Measurements from ENCODE around the gene SLC39A7. TPM values are rescaled to one million over a fixed set of nuclear protein-coding genes. Genes with fewer than 3 reads are reported as not detected.

The SLC39A7 gene
- total RNA-seq, 6 donors from 2014 or later = 37.7 to 104 (median 86.7) TPM

DNA sequence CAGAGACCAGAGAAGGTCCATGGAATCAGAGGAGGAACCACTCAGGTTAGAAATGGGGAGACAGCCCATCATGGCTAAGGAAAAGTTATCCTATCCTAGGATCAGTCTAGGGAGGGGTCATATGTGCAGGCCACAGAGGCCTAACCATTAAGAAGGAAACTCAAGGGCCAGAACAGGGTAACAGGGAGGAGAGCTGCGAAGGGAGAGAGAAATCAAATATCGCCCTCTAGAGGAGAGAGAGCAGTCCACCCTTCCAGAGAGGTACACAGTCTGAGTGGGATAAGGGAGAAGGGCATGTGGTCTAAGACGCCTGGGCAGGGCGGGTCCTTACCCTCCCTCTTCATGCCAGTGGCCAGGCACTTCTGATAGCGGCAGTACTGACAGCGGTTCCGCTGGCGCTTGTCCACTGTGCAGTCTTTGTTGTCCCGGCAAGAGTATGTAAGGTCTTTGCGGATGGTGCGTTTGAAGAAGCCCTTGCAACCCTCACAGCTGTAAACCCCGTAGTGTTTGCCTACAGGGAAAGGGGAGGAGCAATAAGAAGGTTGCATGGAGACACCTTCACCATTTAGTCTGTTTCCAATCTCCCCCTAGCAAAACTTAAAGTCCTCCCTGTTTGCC is 3.1 kb upstream of the SLC39A7 start:
- Histone ChIP-seq H3K4me1 (peaks cover 45 to 53% (median 46%) of the 10 kb centered on the region in 4 donors), H3K9me3 (no peaks in the 10 kb centered on the region), H3K4me3 (no peak overlapping the region), H3K27me3 (peaks cover 0 to 2% (median 1%) of the 10 kb centered on the region in 4 donors), H3K36me3 (peaks cover 16 to 48% (median 38%) of the 10 kb centered on the region in 4 donors), H3K27ac (no peak overlapping the region)
- ATAC-seq (ENCODE audit: low FRiP score in 2 of 2) (peak; percentile 49 to 80), DNase-seq (peak in 1 of 2 donors; percentile 79)
- no peak for TF ChIP-seq EP300 (IDR thresholded peaks at IDR 0.05)
- TF ChIP-seq POLR2A (IDR thresholded peaks at IDR 0.05) = no peak
- TF ChIP-seq, protein P1, sequence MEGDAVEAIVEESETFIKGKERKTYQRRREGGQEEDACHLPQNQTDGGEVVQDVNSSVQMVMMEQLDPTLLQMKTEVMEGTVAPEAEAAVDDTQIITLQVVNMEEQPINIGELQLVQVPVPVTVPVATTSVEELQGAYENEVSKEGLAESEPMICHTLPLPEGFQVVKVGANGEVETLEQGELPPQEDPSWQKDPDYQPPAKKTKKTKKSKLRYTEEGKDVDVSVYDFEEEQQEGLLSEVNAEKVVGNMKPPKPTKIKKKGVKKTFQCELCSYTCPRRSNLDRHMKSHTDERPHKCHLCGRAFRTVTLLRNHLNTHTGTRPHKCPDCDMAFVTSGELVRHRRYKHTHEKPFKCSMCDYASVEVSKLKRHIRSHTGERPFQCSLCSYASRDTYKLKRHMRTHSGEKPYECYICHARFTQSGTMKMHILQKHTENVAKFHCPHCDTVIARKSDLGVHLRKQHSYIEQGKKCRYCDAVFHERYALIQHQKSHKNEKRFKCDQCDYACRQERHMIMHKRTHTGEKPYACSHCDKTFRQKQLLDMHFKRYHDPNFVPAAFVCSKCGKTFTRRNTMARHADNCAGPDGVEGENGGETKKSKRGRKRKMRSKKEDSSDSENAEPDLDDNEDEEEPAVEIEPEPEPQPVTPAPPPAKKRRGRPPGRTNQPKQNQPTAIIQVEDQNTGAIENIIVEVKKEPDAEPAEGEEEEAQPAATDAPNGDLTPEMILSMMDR (IDR thresholded peaks at IDR 0.05) = peak; percentile 50 to 72 (median 64)
- TF ChIP-seq POLR2AphosphoS5 (IDR thresholded peaks at IDR 0.05) = peak in 1 of 2 donors; percentile 12
- WGBS, 2 donors = 43 to 52% methylated on average over 12 of the region's 12 CpGs

DNA sequence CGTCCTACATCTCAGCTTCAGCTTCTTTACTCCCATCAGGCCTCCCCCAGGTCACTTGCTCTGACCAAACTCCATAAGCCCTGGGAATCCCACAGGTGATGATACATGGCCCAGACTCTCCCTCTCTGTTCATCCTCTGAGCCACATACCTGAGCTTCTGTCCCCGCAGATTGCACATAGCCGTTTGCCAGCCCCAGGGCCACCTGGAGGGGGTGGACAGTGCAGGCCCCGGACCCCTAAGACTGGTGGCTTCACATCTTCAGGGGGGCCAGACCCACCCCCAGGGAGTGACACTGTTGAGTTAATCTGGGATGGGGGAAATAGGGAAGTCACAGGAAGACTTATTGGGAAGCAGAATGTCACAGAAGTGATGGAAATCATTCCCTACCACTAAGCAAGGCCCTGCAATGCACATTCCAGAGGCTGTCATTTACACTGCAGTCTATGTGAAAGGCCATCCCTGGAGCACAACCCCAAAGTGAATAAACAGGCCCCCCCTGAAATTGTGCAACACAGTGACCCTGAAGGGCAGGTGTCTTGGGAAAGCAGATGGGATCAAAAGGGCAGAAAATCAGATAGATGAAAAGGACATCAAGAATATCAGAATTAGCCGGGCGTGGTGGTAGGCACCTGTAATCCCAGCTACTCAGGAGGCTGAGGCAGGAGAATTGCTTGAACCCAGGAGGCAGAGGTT is 2.4 kb upstream of the SLC39A7 start:
- TF ChIP-seq POLR2A (IDR thresholded peaks at IDR 0.05) = no peak
- Histone ChIP-seq H3K36me3 (peaks cover 20 to 56% (median 45%) of the 10 kb centered on the region in 4 donors), H3K27me3 (no peaks in the 10 kb centered on the region), H3K4me3 (no peak overlapping the region), H3K27ac (no peak overlapping the region), H3K4me1 (peaks cover 39 to 51% (median 41%) of the 10 kb centered on the region in 4 donors), H3K9me3 (no peaks in the 10 kb centered on the region)
- no peak for DNase-seq
- WGBS, 2 donors = 82 to 90% methylated on average over 5 to 6 of the region's 6 CpGs
- ATAC-seq (ENCODE audit: low FRiP score in 2 of 2) = no peak

DNA sequence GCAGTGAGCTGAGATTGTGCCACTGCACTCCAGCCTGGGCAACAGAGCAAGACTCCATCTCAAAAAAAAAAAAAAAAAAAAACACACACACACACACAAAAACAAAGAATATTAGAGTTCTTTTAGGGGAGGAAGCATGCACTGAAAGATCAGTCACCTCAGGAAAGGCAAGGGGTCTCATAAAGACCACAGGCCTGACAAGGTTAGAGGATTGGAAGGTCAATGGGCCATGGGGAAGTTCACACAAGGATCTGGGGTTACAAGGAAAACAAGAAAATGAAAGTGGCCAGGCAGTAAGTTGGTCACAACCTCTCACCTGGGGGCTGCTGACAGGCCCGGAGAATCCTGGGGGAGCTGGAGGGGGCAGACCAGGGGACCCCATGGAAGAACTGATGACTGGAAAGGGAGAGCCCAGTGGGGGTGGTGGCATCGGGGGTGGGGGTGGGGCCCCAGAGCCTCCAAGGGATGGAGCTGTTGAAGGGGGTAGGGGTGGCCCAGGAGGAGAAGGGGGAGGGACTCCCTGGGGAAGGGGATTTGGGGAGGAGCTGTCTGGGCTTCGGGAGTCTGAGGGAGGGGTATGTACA is 1.7 kb upstream of the SLC39A7 start:
- Histone ChIP-seq H3K27me3 (no peaks in the 10 kb centered on the region), H3K4me1 (peaks cover 36 to 52% (median 41%) of the 10 kb centered on the region in 4 donors), H3K4me3 (peak overlapping the region in 3 of 4 donors; percentile 69 to 93 (median 85)), H3K27ac (peak overlapping the region; percentile 15 to 99 (median 97)), H3K9me3 (no peaks in the 10 kb centered on the region), H3K36me3 (peaks cover 25 to 60% (median 50%) of the 10 kb centered on the region in 4 donors)
- DNase-seq = no peak
- TF ChIP-seq, protein P1 (IDR thresholded peaks at IDR 0.05) = no peak
- TF ChIP-seq POLR2A (IDR thresholded peaks at IDR 0.05) (no peak), POLR2AphosphoS5 (IDR thresholded peaks at IDR 0.05) (no peak), EP300 (IDR thresholded peaks at IDR 0.05) (no peak)
- 34 to 55% methylated on average over 2 to 3 of the region's 3 CpGs for WGBS, 2 donors
- ATAC-seq (ENCODE audit: low FRiP score in 2 of 2) = no peak

DNA sequence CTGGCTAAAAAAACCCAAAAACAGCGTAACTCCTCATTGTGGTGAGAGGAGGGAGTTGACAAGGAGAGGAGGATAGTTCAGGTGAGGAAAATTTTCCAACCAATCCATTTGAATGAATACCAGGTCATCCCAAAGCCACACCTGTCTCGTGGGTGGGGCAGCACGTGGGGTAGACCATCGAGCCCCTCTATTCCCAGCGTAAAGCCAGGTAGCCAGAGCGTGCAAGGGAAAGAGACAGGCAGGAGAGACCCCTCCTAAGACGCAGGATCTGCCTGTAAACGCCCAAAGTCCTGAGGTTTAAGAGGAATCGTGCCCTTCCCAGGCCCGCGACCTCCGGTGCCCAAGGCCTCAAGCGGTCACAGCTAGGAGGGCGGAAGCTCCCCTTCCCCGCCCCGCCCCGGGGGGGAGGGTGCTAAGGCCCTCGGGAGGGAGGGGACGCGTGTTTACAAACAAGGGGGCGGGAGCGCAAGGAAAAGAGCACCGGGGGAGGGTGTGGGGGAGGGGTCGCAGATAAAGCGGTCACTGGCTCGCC is 914 bp upstream of the SLC39A7 start:
- peak overlapping the region; percentile 69 to 93 (median 84) for H3K4me3 ChIP-seq
- 4% methylated on average over 13 to 26 of the region's 26 CpGs for WGBS, 2 donors
- DNase-seq = peak; percentile 81 to 93
- H3K27me3 ChIP-seq = no peaks in the 10 kb centered on the region
- no peaks in the 10 kb centered on the region for H3K9me3 ChIP-seq
- TF ChIP-seq POLR2A (IDR thresholded peaks at IDR 0.05) = no peak
- TF ChIP-seq, protein P1 (IDR thresholded peaks at IDR 0.05) = no peak
- no peak for TF ChIP-seq EP300 (IDR thresholded peaks at IDR 0.05)
- TF ChIP-seq POLR2AphosphoS5 (IDR thresholded peaks at IDR 0.05) = no peak
- ATAC-seq (ENCODE audit: low FRiP score in 2 of 2) = peak; percentile 8 to 65
- peaks cover 25 to 52% (median 42%) of the 10 kb centered on the region in 4 donors for H3K36me3 ChIP-seq
- H3K4me1 ChIP-seq = peaks cover 42 to 60% (median 46%) of the 10 kb centered on the region in 4 donors
- peak overlapping the region; percentile 97 to 99 (median 98) for H3K27ac ChIP-seq

DNA sequence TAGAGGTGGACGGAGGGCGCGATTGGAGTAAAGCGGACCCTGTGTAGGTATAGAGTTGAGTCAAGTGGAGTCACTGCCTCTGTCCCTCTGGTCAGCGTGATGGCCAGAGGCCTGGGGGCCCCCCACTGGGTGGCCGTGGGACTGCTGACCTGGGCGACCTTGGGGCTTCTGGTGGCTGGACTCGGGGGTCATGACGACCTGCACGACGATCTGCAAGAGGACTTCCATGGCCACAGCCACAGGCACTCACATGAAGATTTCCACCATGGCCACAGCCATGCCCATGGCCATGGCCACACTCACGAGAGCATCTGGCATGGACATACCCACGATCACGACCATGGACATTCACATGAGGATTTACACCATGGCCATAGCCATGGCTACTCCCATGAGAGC is 479 bp downstream of the SLC39A7 start:
- Histone ChIP-seq H3K4me3 (peak overlapping the region; percentile 69 to 93 (median 84)), H3K27ac (peak overlapping the region; percentile 97 to 99 (median 98)), H3K4me1 (peaks cover 49 to 70% (median 54%) of the 10 kb centered on the region in 4 donors), H3K27me3 (no peaks in the 10 kb centered on the region), H3K9me3 (no peaks in the 10 kb centered on the region), H3K36me3 (peaks cover 18 to 38% (median 29%) of the 10 kb centered on the region in 4 donors)
- DNase-seq (peak in 1 of 2 donors; percentile 84), ATAC-seq (ENCODE audit: low FRiP score in 2 of 2) (peak in 1 of 2 donors; percentile 1)
- TF ChIP-seq, protein P1 (IDR thresholded peaks at IDR 0.05) = peak in 2 of 6 experiments; percentile 23 to 32
- no peak for TF ChIP-seq POLR2AphosphoS5 (IDR thresholded peaks at IDR 0.05)
- 0 to 7% methylated on average over 7 to 14 of the region's 14 CpGs for WGBS, 2 donors

Measured in upper lobe of left lung (tissue), 6 donors.